Stimulated activated CD8-positive, alpha-beta memory T cell treated with anti-CD3 and anti-CD28 coated beads, Interleukin-4, amount 100 ng/mL, for 1 hour (primary cell): Measurements from ENCODE around the gene ZER1.
"Not testable (repeated sequence)": the region's sequence is repeated elsewhere in the genome, so short reads cannot be mapped to it uniquely, and the experiment has no call there.

ENCODE experiments used
- DNase-seq, 2 donors: peaks; one replicate each; pipeline ENCODE4 v3.0.0-alpha.2; 2020; ENCODE audit warnings: low read depth in 2 of 2, low spot score in 1 of 2

Gene ZER1

GRCh38 chr9:128771745-128772519 lies at the start of gene ZER1:
ZER1 (minus strand) TSS chr9:128771927; CDS start chr9:128755565, 16,362 bp downstream.
- peak; percentile 85 to 88 for DNase-seq

- no peak for DNase-seq
Measured at GRCh38 chr9:128820665-128821583, 49.2 kb upstream of the ZER1 start.

- DNase-seq, result no peak
Measured at GRCh38 chr9:128819716-128820664, 48.3 kb upstream of the ZER1 start.

- no peak for DNase-seq
Measured at GRCh38 chr9:128818839-128819715, 47.4 kb upstream of the ZER1 start.

- DNase-seq, result peak; percentile 95 to 96
Measured at GRCh38 chr9:128818099-128818838, 46.5 kb upstream of the ZER1 start, which contains the start of gene ENDOG. ENDOG (plus strand) TSS chr9:128818500; CDS start chr9:128818685, 185 bp downstream.

- DNase-seq, result no peak
Measured at GRCh38 chr9:128810873-128811272, 39.1 kb upstream of the ZER1 start.

GRCh38 chr9:128809831-128810230 lies 38.1 kb upstream of the ZER1 start:
- no peak for DNase-seq

- DNase-seq, result no peak
Measured at GRCh38 chr9:128809036-128809599, 37.4 kb upstream of the ZER1 start.

GRCh38 chr9:128808543-128808942 lies 36.8 kb upstream of the ZER1 start:
- DNase-seq, result no peak

- DNase-seq, result no peak
Measured at GRCh38 chr9:128807827-128808226, 36.1 kb upstream of the ZER1 start.

GRCh38 chr9:128805661-128806060 lies 33.9 kb upstream of the ZER1 start:
- DNase-seq, result no peak

GRCh38 chr9:128802482-128802881 lies 30.8 kb upstream of the ZER1 start:
- no peak for DNase-seq

- DNase-seq, result no peak
Measured at GRCh38 chr9:128800061-128800460, 28.3 kb upstream of the ZER1 start.

GRCh38 chr9:128798896-128799295 lies 27.2 kb upstream of the ZER1 start:
- no peak for DNase-seq

- DNase-seq, result not testable (repeated sequence)
Measured at GRCh38 chr9:128794961-128795360, 23.2 kb upstream of the ZER1 start.

- no peak for DNase-seq
Measured at GRCh38 chr9:128792978-128793686, 21.4 kb upstream of the ZER1 start.

- no peak for DNase-seq
Measured at GRCh38 chr9:128792134-128792533, 20.4 kb upstream of the ZER1 start.

GRCh38 chr9:128790536-128790935 lies 18.8 kb upstream of the ZER1 start:
- no peak for DNase-seq
